Mucosa of rectum (tissue), 2 donors: Measurements from ENCODE around the gene ATXN1.

Experiments used
- H3K27ac ChIP-seq, 2 donors: one replicate each; pipeline ENCODE4 v1.7.0; 2013; ENCODE audit warnings: inconsistent platforms in 2 of 2, low read depth in 2 of 2, low read length in 2 of 2
- H3K27me3 ChIP-seq, 2 donors: one replicate each; pipeline ENCODE4 v1.7.0; 2013; ENCODE audit warnings: low read length in 2 of 2; ENCODE audit not compliant: control insufficient read depth in 2 of 2, insufficient read depth in 2 of 2
- H3K36me3 ChIP-seq, 2 donors: one replicate each; pipeline ENCODE4 v1.7.0; 2013; ENCODE audit warnings: low read length in 2 of 2; ENCODE audit not compliant: control insufficient read depth in 2 of 2, insufficient read depth in 2 of 2
- H3K4me1 ChIP-seq, 2 donors: one replicate each; pipeline ENCODE4 v1.7.0; 2013; ENCODE audit warnings: low read length in 2 of 2, mild to moderate bottlenecking in 1 of 2; ENCODE audit not compliant: control insufficient read depth in 2 of 2, insufficient read depth in 2 of 2
- H3K4me3 ChIP-seq, 2 donors: one replicate each; pipeline ENCODE4 v1.7.0; 2013; ENCODE audit warnings: low read length in 2 of 2
- H3K9ac ChIP-seq, 2 donors: one replicate each; pipeline ENCODE4 v1.7.0; 2013; ENCODE audit warnings: low read length in 2 of 2, low read depth in 1 of 2, mild to moderate bottlenecking in 1 of 2
- H3K9me3 ChIP-seq, 2 donors: one replicate each; pipeline ENCODE4 v1.7.0; 2013; ENCODE audit warnings: low read length in 2 of 2; ENCODE audit not compliant: control insufficient read depth in 2 of 2
- donor health status: healthy.
- donor health status: Normal muscosa, but diverticular disease.

The ATXN1 gene

GRCh38 chr6:16663901-16664300 lies 97.4 kb downstream of the ATXN1 start:
- Histone ChIP-seq H3K4me3 (no peak overlapping the region), H3K27ac (no peak overlapping the region), H3K4me1 (no peaks in the 10 kb centered on the region), H3K9ac (no peak overlapping the region), H3K36me3 (peaks cover 2 to 3% of the 10 kb centered on the region in 2 donors), H3K27me3 (no peaks in the 10 kb centered on the region), H3K9me3 (peaks cover 0 to 3% of the 10 kb centered on the region in 2 donors)

- H3K9ac ChIP-seq = no peak overlapping the region
- peaks cover 3 to 5% of the 10 kb centered on the region in 2 donors for H3K36me3 ChIP-seq
- H3K4me1 ChIP-seq = no peaks in the 10 kb centered on the region
- peaks cover 0 to 3% of the 10 kb centered on the region in 2 donors for H3K9me3 ChIP-seq
- H3K27me3 ChIP-seq = no peaks in the 10 kb centered on the region
- H3K4me3 ChIP-seq = no peak overlapping the region
- no peak overlapping the region for H3K27ac ChIP-seq
These were observed 101.1 kb downstream of the ATXN1 start for GRCh38 chr6:16660157-16660497.

- H3K9ac ChIP-seq = no peak overlapping the region
- H3K9me3 ChIP-seq = peaks cover 0 to 3% of the 10 kb centered on the region in 2 donors
- peaks cover 3 to 5% of the 10 kb centered on the region in 2 donors for H3K36me3 ChIP-seq
- no peak overlapping the region for H3K4me3 ChIP-seq
- no peak overlapping the region for H3K27ac ChIP-seq
- H3K4me1 ChIP-seq = peaks cover 0 to 3% of the 10 kb centered on the region in 2 donors
- H3K27me3 ChIP-seq = no peaks in the 10 kb centered on the region
These were observed 101.6 kb downstream of the ATXN1 start for GRCh38 chr6:16659466-16660156.

GRCh38 chr6:16658348-16659034 lies 102.8 kb downstream of the ATXN1 start:
- Histone ChIP-seq H3K27me3 (no peaks in the 10 kb centered on the region), H3K36me3 (peaks cover 5 to 8% of the 10 kb centered on the region in 2 donors), H3K9me3 (peaks cover 0 to 3% of the 10 kb centered on the region in 2 donors), H3K27ac (no peak overlapping the region), H3K9ac (no peak overlapping the region), H3K4me3 (no peak overlapping the region), H3K4me1 (peaks cover 0 to 3% of the 10 kb centered on the region in 2 donors)

- Histone ChIP-seq H3K36me3 (peaks cover 8 to 11% of the 10 kb centered on the region in 2 donors), H3K4me3 (no peak overlapping the region), H3K27me3 (no peaks in the 10 kb centered on the region), H3K4me1 (peaks cover 0 to 3% of the 10 kb centered on the region in 2 donors), H3K27ac (no peak overlapping the region), H3K9me3 (peaks cover 0 to 3% of the 10 kb centered on the region in 2 donors), H3K9ac (no peak overlapping the region)
These were observed 103.5 kb downstream of the ATXN1 start for GRCh38 chr6:16657768-16658167.

GRCh38 chr6:16656451-16656850 lies 104.8 kb downstream of the ATXN1 start:
- H3K27me3 ChIP-seq = no peaks in the 10 kb centered on the region
- H3K4me3 ChIP-seq = no peak overlapping the region
- H3K9me3 ChIP-seq = no peaks in the 10 kb centered on the region
- peaks cover 0 to 3% of the 10 kb centered on the region in 2 donors for H3K4me1 ChIP-seq
- H3K27ac ChIP-seq = no peak overlapping the region
- peaks cover 6 to 11% of the 10 kb centered on the region in 2 donors for H3K36me3 ChIP-seq
- no peak overlapping the region for H3K9ac ChIP-seq

GRCh38 chr6:16654701-16655100 lies 106.6 kb downstream of the ATXN1 start:
- Histone ChIP-seq H3K9me3 (no peaks in the 10 kb centered on the region), H3K9ac (no peak overlapping the region), H3K27ac (no peak overlapping the region), H3K4me3 (no peak overlapping the region), H3K36me3 (peaks cover 6 to 11% of the 10 kb centered on the region in 2 donors), H3K27me3 (no peaks in the 10 kb centered on the region), H3K4me1 (peaks cover 0 to 3% of the 10 kb centered on the region in 2 donors)

- no peak overlapping the region for H3K27ac ChIP-seq
- no peaks in the 10 kb centered on the region for H3K27me3 ChIP-seq
- H3K4me1 ChIP-seq = peaks cover 0 to 3% of the 10 kb centered on the region in 2 donors
- H3K4me3 ChIP-seq = no peak overlapping the region
- no peak overlapping the region for H3K9ac ChIP-seq
- H3K9me3 ChIP-seq = no peaks in the 10 kb centered on the region
- H3K36me3 ChIP-seq = peaks cover 6 to 11% of the 10 kb centered on the region in 2 donors
These were observed 108.0 kb downstream of the ATXN1 start for GRCh38 chr6:16653226-16653625.

- Histone ChIP-seq H3K9me3 (no peaks in the 10 kb centered on the region), H3K27me3 (no peaks in the 10 kb centered on the region), H3K4me3 (no peak overlapping the region), H3K4me1 (peaks cover 0 to 3% of the 10 kb centered on the region in 2 donors), H3K36me3 (peaks cover 6 to 8% of the 10 kb centered on the region in 2 donors), H3K27ac (no peak overlapping the region), H3K9ac (no peak overlapping the region)
These were observed 109.4 kb downstream of the ATXN1 start for GRCh38 chr6:16651871-16652270.

- no peak overlapping the region for H3K9ac ChIP-seq
- no peak overlapping the region for H3K27ac ChIP-seq
- no peaks in the 10 kb centered on the region for H3K9me3 ChIP-seq
- H3K4me3 ChIP-seq = no peak overlapping the region
- H3K4me1 ChIP-seq = peaks cover 0 to 2% of the 10 kb centered on the region in 2 donors
- H3K27me3 ChIP-seq = no peaks in the 10 kb centered on the region
- H3K36me3 ChIP-seq = peaks cover 2 to 10% of the 10 kb centered on the region in 2 donors
These were observed 111.4 kb downstream of the ATXN1 start for GRCh38 chr6:16649890-16650289.
